ENCODE data around the gene CXCL11. TPM values are rescaled to one million over a fixed set of nuclear protein-coding genes. Genes with fewer than 3 reads are reported as not detected.
A peak's percentile ranks its signal among the peaks of the same experiment; 100 is the strongest.

CXCL11 gene
- total and polyA plus RNA-seq, 2 of the 13 experiments (the other 11 are each of a cell fraction or from before 2014, with no cell fraction given), result 0.08 TPM; not detected in 1

DNA sequence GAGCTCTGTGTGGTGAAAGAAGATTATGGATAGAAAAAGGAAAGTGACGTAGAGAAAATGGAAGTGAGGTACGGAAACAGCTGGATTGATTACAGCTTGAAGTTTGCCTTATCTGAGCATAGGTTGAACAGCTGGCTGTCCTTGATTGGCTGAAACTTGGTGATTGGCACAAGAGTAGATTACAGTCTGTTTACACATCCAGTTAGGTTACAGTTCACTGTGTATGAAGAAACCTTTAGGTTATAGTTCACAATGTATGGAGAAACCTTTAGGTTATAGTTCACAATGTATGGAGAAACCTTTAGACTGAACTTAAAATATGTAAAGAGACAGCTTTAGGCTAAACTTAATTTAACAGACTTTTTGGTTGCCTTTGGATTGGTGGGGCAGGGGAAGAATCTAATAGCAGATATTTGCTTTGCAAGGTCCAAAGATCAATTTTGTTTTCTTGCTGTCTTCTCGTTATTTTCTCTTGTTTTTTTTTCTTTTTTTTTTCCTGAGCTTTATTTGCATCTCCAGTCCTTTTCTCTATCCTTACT is 23.1 kb upstream of the CXCL11 start (continued):
- TF ChIP-seq, protein P1, sequence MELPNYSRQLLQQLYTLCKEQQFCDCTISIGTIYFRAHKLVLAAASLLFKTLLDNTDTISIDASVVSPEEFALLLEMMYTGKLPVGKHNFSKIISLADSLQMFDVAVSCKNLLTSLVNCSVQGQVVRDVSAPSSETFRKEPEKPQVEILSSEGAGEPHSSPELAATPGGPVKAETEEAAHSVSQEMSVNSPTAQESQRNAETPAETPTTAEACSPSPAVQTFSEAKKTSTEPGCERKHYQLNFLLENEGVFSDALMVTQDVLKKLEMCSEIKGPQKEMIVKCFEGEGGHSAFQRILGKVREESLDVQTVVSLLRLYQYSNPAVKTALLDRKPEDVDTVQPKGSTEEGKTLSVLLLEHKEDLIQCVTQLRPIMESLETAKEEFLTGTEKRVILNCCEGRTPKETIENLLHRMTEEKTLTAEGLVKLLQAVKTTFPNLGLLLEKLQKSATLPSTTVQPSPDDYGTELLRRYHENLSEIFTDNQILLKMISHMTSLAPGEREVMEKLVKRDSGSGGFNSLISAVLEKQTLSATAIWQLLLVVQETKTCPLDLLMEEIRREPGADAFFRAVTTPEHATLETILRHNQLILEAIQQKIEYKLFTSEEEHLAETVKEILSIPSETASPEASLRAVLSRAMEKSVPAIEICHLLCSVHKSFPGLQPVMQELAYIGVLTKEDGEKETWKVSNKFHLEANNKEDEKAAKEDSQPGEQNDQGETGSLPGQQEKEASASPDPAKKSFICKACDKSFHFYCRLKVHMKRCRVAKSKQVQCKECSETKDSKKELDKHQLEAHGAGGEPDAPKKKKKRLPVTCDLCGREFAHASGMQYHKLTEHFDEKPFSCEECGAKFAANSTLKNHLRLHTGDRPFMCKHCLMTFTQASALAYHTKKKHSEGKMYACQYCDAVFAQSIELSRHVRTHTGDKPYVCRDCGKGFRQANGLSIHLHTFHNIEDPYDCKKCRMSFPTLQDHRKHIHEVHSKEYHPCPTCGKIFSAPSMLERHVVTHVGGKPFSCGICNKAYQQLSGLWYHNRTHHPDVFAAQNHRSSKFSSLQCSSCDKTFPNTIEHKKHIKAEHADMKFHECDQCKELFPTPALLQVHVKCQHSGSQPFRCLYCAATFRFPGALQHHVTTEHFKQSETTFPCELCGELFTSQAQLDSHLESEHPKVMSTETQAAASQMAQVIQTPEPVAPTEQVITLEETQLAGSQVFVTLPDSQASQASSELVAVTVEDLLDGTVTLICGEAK (IDR thresholded peaks at IDR 0.05), result peak; percentile 56
- TF ChIP-seq, protein P1 (CRISPR knock-in tag; IDR thresholded peaks at IDR 0.05), result no peak
- TF ChIP-seq HOMEZ (CRISPR knock-in tag; IDR thresholded peaks at IDR 0.05; ENCODE audit: low read depth), result peak; percentile 82
- 0 out of 2 replicates have a peak, but pooled peaks have one; percentile 42 for TF ChIP-seq FOXP4 (CRISPR knock-in tag; IDR thresholded peaks at IDR 0.05)
- no peak for TF ChIP-seq ZNF512 (CRISPR knock-in tag; IDR thresholded peaks at IDR 0.05)
- TF ChIP-seq FOXA3 (CRISPR knock-in tag; IDR thresholded peaks at IDR 0.05), result peak; percentile 70
- no peak for TF ChIP-seq ZSCAN9 (CRISPR knock-in tag; IDR thresholded peaks at IDR 0.05; ENCODE audit: borderline replicate concordance)
- TF ChIP-seq ZMYM2 (CRISPR knock-in tag; IDR thresholded peaks at IDR 0.05), result 0 out of 2 replicates have a peak, but pooled peaks have one; percentile 19
- TF ChIP-seq, protein P2, sequence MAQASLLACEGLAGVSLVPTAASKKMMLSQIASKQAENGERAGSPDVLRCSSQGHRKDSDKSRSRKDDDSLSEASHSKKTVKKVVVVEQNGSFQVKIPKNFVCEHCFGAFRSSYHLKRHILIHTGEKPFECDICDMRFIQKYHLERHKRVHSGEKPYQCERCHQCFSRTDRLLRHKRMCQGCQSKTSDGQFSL (CRISPR knock-in tag; IDR thresholded peaks at IDR 0.05), result no peak
- peak; percentile 20; the same call in 1 of the 2 replicates for TF ChIP-seq GABPA (IDR thresholded peaks at IDR 0.05; ENCODE audit: low read depth, low read length)
- TF ChIP-seq GABPA (CRISPR knock-in tag; IDR thresholded peaks at IDR 0.05; ENCODE audit: low read depth), result peak; percentile 84
- peak; percentile 42; the same call in 1 of the 2 replicates for TF ChIP-seq SP2 (CRISPR knock-in tag; IDR thresholded peaks at IDR 0.05)
- TF ChIP-seq POGZ (CRISPR knock-in tag; IDR thresholded peaks at IDR 0.05), result peak; percentile 74
- TF ChIP-seq NFYC (CRISPR knock-in tag; IDR thresholded peaks at IDR 0.05), result peak; percentile 79
- no peak for TF ChIP-seq SOX6 (IDR thresholded peaks at IDR 0.05)
- peak; percentile 32; the same call in 1 of the 2 replicates for TF ChIP-seq SOX6 (CRISPR knock-in tag; IDR thresholded peaks at IDR 0.05)
